ENCODE measurements around the gene PRKAR1B.

- TF ChIP-seq, protein P1, sequence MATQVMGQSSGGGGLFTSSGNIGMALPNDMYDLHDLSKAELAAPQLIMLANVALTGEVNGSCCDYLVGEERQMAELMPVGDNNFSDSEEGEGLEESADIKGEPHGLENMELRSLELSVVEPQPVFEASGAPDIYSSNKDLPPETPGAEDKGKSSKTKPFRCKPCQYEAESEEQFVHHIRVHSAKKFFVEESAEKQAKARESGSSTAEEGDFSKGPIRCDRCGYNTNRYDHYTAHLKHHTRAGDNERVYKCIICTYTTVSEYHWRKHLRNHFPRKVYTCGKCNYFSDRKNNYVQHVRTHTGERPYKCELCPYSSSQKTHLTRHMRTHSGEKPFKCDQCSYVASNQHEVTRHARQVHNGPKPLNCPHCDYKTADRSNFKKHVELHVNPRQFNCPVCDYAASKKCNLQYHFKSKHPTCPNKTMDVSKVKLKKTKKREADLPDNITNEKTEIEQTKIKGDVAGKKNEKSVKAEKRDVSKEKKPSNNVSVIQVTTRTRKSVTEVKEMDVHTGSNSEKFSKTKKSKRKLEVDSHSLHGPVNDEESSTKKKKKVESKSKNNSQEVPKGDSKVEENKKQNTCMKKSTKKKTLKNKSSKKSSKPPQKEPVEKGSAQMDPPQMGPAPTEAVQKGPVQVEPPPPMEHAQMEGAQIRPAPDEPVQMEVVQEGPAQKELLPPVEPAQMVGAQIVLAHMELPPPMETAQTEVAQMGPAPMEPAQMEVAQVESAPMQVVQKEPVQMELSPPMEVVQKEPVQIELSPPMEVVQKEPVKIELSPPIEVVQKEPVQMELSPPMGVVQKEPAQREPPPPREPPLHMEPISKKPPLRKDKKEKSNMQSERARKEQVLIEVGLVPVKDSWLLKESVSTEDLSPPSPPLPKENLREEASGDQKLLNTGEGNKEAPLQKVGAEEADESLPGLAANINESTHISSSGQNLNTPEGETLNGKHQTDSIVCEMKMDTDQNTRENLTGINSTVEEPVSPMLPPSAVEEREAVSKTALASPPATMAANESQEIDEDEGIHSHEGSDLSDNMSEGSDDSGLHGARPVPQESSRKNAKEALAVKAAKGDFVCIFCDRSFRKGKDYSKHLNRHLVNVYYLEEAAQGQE (IDR thresholded peaks at IDR 0.05; ENCODE audit: low read depth): no peak
- TF ChIP-seq CREB1 (IDR thresholded peaks at IDR 0.05; ENCODE audit: low read depth) (no peak), MAX (IDR thresholded peaks at IDR 0.05) (no peak), EP300 (IDR thresholded peaks at IDR 0.05; ENCODE audit: borderline replicate concordance) (no peak), TAF1 (IDR thresholded peaks at IDR 0.05; ENCODE audit: low read depth) (no peak), ZBTB7A (IDR thresholded peaks at IDR 0.05; ENCODE audit: low read depth) (no peak)
Measured at GRCh38 chr7:589781-590575, 137.1 kb downstream of the PRKAR1B start.
